IMR-90 (cell line): ENCODE results near the gene CELA3B. TPM values are rescaled to one million over a fixed set of nuclear protein-coding genes. Genes with fewer than 3 reads are reported as not detected.
"Not testable (repeated sequence)": the region's sequence is repeated elsewhere in the genome, so short reads cannot be mapped to it uniquely, and the experiment has no call there.

ENCODE experiments used
- ATAC-seq: fragments of 200-7000 bp; cut with Tn5 transposase; 2 replicates; pipeline ENCODE4 v1.9.1; 2020; ENCODE audit warnings: low read depth, mild to moderate bottlenecking, moderate library complexity
- BruUV-seq: library from RNA; stranded (reverse); fragments of 400-500 nt; replicated peaks from 2 replicates; lab custom pipeline; 2021; lab: Mats Ljungman, UMichigan
- CTCF ChIA-PET: fragments of 300-600 bp; formaldehyde crosslinking; extraction: SDS; loops from one replicate; lab custom pipeline; 2021; ENCODE audit warnings: antibody characterized with exemption; lab: Yijun Ruan, JAX
- POLR2A ChIA-PET: fragments of 300-600 bp; sonication (Branson Sonifier 250); formaldehyde crosslinking; loops from one replicate; lab custom pipeline; 2022; ENCODE audit warnings: antibody characterized with exemption; ENCODE audit not compliant: unreplicated experiment; lab: Charles Lee
- DNase-seq: peaks from one replicate; pipeline ENCODE4 v3.0.0; 2013
- H2AFZ ChIP-seq: replicated peaks from 2 replicates; pipeline ENCODE3; 2013; ENCODE audit warnings: low read length, mild to moderate bottlenecking; ENCODE audit not compliant: poor library complexity
- H2AK5ac ChIP-seq: 2 replicates; pipeline ENCODE4 v1.6.1; 2013; ENCODE audit warnings: low read depth, low read length, inconsistent platforms
- H2AK9ac ChIP-seq: replicated peaks from 2 replicates; pipeline ENCODE3; 2013; ENCODE audit warnings: mild to moderate bottlenecking, low read depth, low read length, moderate library complexity; ENCODE audit not compliant: poor library complexity
- H2BK120ac ChIP-seq: 2 replicates; pipeline ENCODE4 v1.6.1; 2013; ENCODE audit warnings: low read depth, low read length, inconsistent platforms
- H2BK15ac ChIP-seq: 3 replicates; pipeline ENCODE4 v1.6.1; 2013; ENCODE audit warnings: low read depth, low read length, inconsistent platforms
- H2BK20ac ChIP-seq: 2 replicates; pipeline ENCODE4 v1.6.1; 2013; ENCODE audit warnings: low read depth, mild to moderate bottlenecking, inconsistent platforms, low read length, moderate library complexity
- H2BK5ac ChIP-seq: 2 replicates; pipeline ENCODE4 v1.6.1; 2013; ENCODE audit warnings: mild to moderate bottlenecking, low read depth, low read length, inconsistent platforms; ENCODE audit not compliant: poor library complexity, severe bottlenecking
- H3K14ac ChIP-seq: replicated peaks from 2 replicates; pipeline ENCODE4 v1.6.1; 2013; ENCODE audit warnings: low read depth, low read length, inconsistent platforms
- H3K18ac ChIP-seq: 2 replicates; pipeline ENCODE4 v1.6.1; 2013; ENCODE audit warnings: low read depth, low read length, control low read depth
- H3K23ac ChIP-seq: 2 replicates; pipeline ENCODE4 v1.6.1; 2013; ENCODE audit warnings: low read depth, low read length, inconsistent platforms
- H3K27ac ChIP-seq: 2 replicates; pipeline ENCODE4 v1.5.1; 2013; ENCODE audit warnings: mild to moderate bottlenecking, control low read depth, low read length; ENCODE audit not compliant: insufficient read depth
- H3K27me3 ChIP-seq: 2 replicates; pipeline ENCODE4 v1.6.1; 2013; ENCODE audit warnings: low read length; ENCODE audit not compliant: control insufficient read depth, insufficient read depth
- H3K36me3 ChIP-seq: 2 replicates; pipeline ENCODE4 v1.6.1; 2013; ENCODE audit warnings: low read length, mixed read lengths; ENCODE audit not compliant: control insufficient read depth, insufficient read depth
- H3K4ac ChIP-seq: 2 replicates; pipeline ENCODE4 v1.6.1; 2013; ENCODE audit warnings: low read depth, low read length, inconsistent platforms
- H3K4me1 ChIP-seq: 2 replicates; pipeline ENCODE4 v1.6.1; 2013; ENCODE audit warnings: low read length, mixed read lengths; ENCODE audit not compliant: control insufficient read depth, insufficient read depth
- H3K4me2 ChIP-seq: 2 replicates; pipeline ENCODE4 v1.6.1; 2013; ENCODE audit warnings: low read depth, mild to moderate bottlenecking, control low read depth, low read length, moderate library complexity
- H3K4me3 ChIP-seq: 2 replicates; pipeline ENCODE4 v1.5.1; 2013; ENCODE audit warnings: low read depth, mild to moderate bottlenecking, control low read depth, low read length, moderate library complexity; ENCODE audit not compliant: insufficient read depth
- H3K56ac ChIP-seq: 2 replicates; pipeline ENCODE4 v1.6.1; 2013; ENCODE audit warnings: low read length, inconsistent platforms; ENCODE audit not compliant: insufficient read depth; ENCODE audit errors: extremely low read depth
- H3K79me1 ChIP-seq, 2 experiments: 2 replicates each; pipeline ENCODE4 v1.6.1; 2013; ENCODE audit warnings: low read length in 2 of 2, inconsistent platforms in 1 of 2, low read depth in 1 of 2
- H3K9ac ChIP-seq: 2 replicates; pipeline ENCODE4 v1.6.1; 2013; ENCODE audit warnings: low read depth, low read length, control low read depth
- H3K9me1 ChIP-seq: 2 replicates; pipeline ENCODE4 v1.6.1; 2013; ENCODE audit warnings: low read length, inconsistent platforms; ENCODE audit not compliant: insufficient read depth
- H3K9me3 ChIP-seq: 2 replicates; pipeline ENCODE4 v1.6.1; 2013; ENCODE audit warnings: low read length; ENCODE audit not compliant: control insufficient read depth, insufficient read depth
- H4K20me1 ChIP-seq: 2 replicates; pipeline ENCODE4 v1.6.1; 2013; ENCODE audit warnings: low read length, inconsistent platforms; ENCODE audit not compliant: insufficient read depth
- H4K5ac ChIP-seq: 2 replicates; pipeline ENCODE4 v1.6.1; 2013; ENCODE audit warnings: mild to moderate bottlenecking, low read depth, low read length, control low read depth
- H4K8ac ChIP-seq, 2 experiments: 2 replicates each; pipeline ENCODE4 v1.6.1; 2013; ENCODE audit warnings: low read depth in 2 of 2, low read length in 2 of 2, control low read depth in 1 of 2, inconsistent platforms in 1 of 2
- H4K91ac ChIP-seq: 2 replicates; pipeline ENCODE4 v1.6.1; 2013; ENCODE audit warnings: low read depth, low read length, inconsistent platforms; ENCODE audit not compliant: insufficient read depth
- ELK1 ChIP-seq: fragments of 150-350 bp; IDR thresholded peaks from 2 replicates; pipeline ENCODE4 v1.6.1; 2016; ENCODE audit warnings: low read depth, mild to moderate bottlenecking, low read length, moderate library complexity, borderline replicate concordance
- MAZ ChIP-seq: IDR thresholded peaks from 2 replicates; pipeline ENCODE4 v1.6.1; 2012; ENCODE audit warnings: low read depth, mild to moderate bottlenecking, low read length, improper control_type of control experiment, moderate library complexity, borderline replicate concordance
- MXI1 ChIP-seq: IDR thresholded peaks from 2 replicates; pipeline ENCODE4 v1.6.1; 2012; ENCODE audit warnings: low read depth, mild to moderate bottlenecking, low read length, moderate library complexity, borderline replicate concordance
- NFE2L2 ChIP-seq: fragments of 150-350 bp; IDR thresholded peaks from 2 replicates; pipeline ENCODE4 v1.6.1; 2016; ENCODE audit warnings: low read depth, mild to moderate bottlenecking, low read length
- WGBS, 2 experiments: methylation state at CpG; one replicate each; pipeline versions ENCODE4 v1.1.5 to v1.1.7; 2013; ENCODE audit warnings: missing lambda C conversion rate in 2 of 2; ENCODE audit not compliant: insufficient read length in 1 of 2; ENCODE audit errors: extremely low coverage in 2 of 2; 5-methylcytosine and 5-hydroxymethylcytosine counted together
- dilution Hi-C: fragments of 300-500 bp; cut with HindIII; formaldehyde crosslinking; loops from one replicate; pipeline ENCODE4 v1.14.3; 2018; ENCODE audit warnings: low sequenced_read_pairs; ENCODE audit not compliant: unreplicated experiment
- in situ Hi-C: fragments of 300-500 bp; cut with MboI; formaldehyde crosslinking; loops from 3 replicates; pipeline ENCODE4 v1.14.3; 2019; ENCODE audit warnings: low sequenced_read_pairs, inconsistent platforms, mixed read lengths
- intact Hi-C: fragments of 100-400 bp; cut with micrococcal nuclease; formaldehyde crosslinking; loops from 2 replicates; pipeline ENCODE4 v1.10.0; 2022
- polyA plus RNA-seq, 3 experiments: library from polyadenylated mRNA; depleted of rRNA; stranded (reverse); fragments of >200 nt; gene quantifications; 2 replicates each; pipeline ENCODE4 v1.2.3, GENCODE V29; 2012; ENCODE audit warnings: low replicate concordance in 1 of 3
- total RNA-seq: library from RNA; depleted of rRNA; stranded (reverse); fragments of >200 nt; gene quantifications from 2 replicates; pipeline ENCODE4 v1.2.3, GENCODE V29; 2012

Gene CELA3B
- total and polyA plus RNA-seq, 2 of the 4 experiments (the other 2 are of a cell fraction): not detected

- WGBS, 2 experiments: 80% methylated on average over 1 of the region's 5 CpGs; no CpG with 5 or more reads in 1 of the 2 experiments
- H2AK5ac ChIP-seq: no peak within 1 kb of the TSS
- no peak within 1 kb of the TSS for H2BK20ac ChIP-seq
- H3K4ac ChIP-seq: no peak within 1 kb of the TSS
- intact Hi-C loops (no loop called here), dilution Hi-C loops (no loop called here), in situ Hi-C loops (no loop called here)
- DNase-seq (no peak), ATAC-seq (no peak)
- H3K9me1 ChIP-seq: no peaks in the 10 kb centered on the region
- H4K5ac ChIP-seq: no peak within 1 kb of the TSS
- H3K27me3 ChIP-seq: no peaks in the 10 kb centered on the region; the same call in 1 of the 2 replicates
- no peak within 1 kb of the TSS for H3K4me2 ChIP-seq
- no peak within 1 kb of the TSS for H2BK120ac ChIP-seq
- H3K14ac ChIP-seq: no peak within 1 kb of the TSS
- H2BK15ac ChIP-seq: no peak within 1 kb of the TSS
- no peak within 1 kb of the TSS for H3K56ac ChIP-seq
- no peaks in the 10 kb centered on the region for H3K9me3 ChIP-seq
- H3K18ac ChIP-seq: no peak within 1 kb of the TSS
- no peak within 1 kb of the TSS for H3K23ac ChIP-seq
- no peak within 1 kb of the TSS for H2BK5ac ChIP-seq
- no peak for TF ChIP-seq NFE2L2
- TF ChIP-seq ELK1: no peak
- TF ChIP-seq MXI1: no peak
- TF ChIP-seq MAZ: no peak
- H4K91ac ChIP-seq: no peak within 1 kb of the TSS
- H3K27ac ChIP-seq: no peak within 1 kb of the TSS
- no peak within 1 kb of the TSS for H3K4me3 ChIP-seq
- no peak within 1 kb of the TSS for H3K9ac ChIP-seq
- H3K36me3 ChIP-seq: no peaks in the 10 kb centered on the region
- no peaks in the 10 kb centered on the region for H3K4me1 ChIP-seq
- no peak within 1 kb of the TSS for H2AK9ac ChIP-seq
- no peaks in the 10 kb centered on the region for H3K79me1 ChIP-seq
- BruUV-seq: no TSS peak
- POLR2A ChIA-PET: no interaction called here
- H4K8ac ChIP-seq: no peak within 1 kb of the TSS
- no peak within 1 kb of the TSS for H2AFZ ChIP-seq
- CTCF ChIA-PET: no interaction called here
- no peaks in the 10 kb centered on the region for H4K20me1 ChIP-seq
Measured at GRCh38 chr1:22001409-22001808, 24.6 kb downstream of the CELA3B start, which contains the start of gene CELA3A. TSS of gene CELA3A (plus strand) at chr1:22001657. CDS start at chr1:22001675, 18 bp downstream.

DNA sequence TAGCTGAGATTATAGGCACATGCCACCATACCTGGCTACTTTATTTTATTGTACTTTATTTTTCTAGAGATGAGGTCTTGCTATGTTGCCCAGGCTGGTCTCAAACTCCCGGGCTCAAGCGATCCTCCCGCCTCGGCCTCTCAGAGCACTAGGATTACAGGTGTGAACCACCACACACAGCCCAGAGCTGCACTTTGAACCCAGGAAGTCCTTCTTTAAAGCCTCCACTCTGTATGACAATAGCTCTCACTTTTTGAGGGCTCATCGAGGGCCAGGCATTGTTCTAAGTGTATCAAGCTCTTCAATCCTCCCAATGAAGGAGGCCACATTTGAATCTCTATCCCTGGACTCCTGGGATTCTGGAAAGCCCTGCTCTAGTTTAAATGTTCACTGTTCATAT is 25.6 kb downstream of the CELA3B start:
- no CpG with 5 or more reads among the region's 5 CpGs for WGBS, 2 experiments
- H2BK120ac ChIP-seq, H3K9me3 ChIP-seq, H3K9ac ChIP-seq, BruUV-seq, H3K36me3 ChIP-seq, H2AK9ac ChIP-seq, H3K14ac ChIP-seq, H2BK5ac ChIP-seq, H4K5ac ChIP-seq, H3K56ac ChIP-seq, H3K27ac ChIP-seq, H2AFZ ChIP-seq, H2BK15ac ChIP-seq, ATAC-seq, H3K18ac ChIP-seq, H3K4me2 ChIP-seq, H3K4me1 ChIP-seq, H3K4ac ChIP-seq, intact Hi-C loops, H3K9me1 ChIP-seq, H4K8ac ChIP-seq, dilution Hi-C loops, H2BK20ac ChIP-seq, H3K23ac ChIP-seq, POLR2A ChIA-PET, H4K91ac ChIP-seq, H4K20me1 ChIP-seq, H2AK5ac ChIP-seq, CTCF ChIA-PET, H3K4me3 ChIP-seq, H3K79me1 ChIP-seq, DNase-seq, in situ Hi-C loops, H3K27me3 ChIP-seq: not testable (repeated sequence)
